Activated CD4-positive, alpha-beta T cell treated with anti-CD3 and anti-CD28 coated beads, Interleukin-2, amount 10 ng/mL, durations not matched to agents 24 days and 14 days (primary cell): ENCODE results near the gene MID1IP1. TPM values are rescaled to one million over a fixed set of nuclear protein-coding genes. Genes with fewer than 3 reads are reported as not detected.

ENCODE experiments used
- DNase-seq: peaks from one replicate; pipeline ENCODE4 v3.0.0; 2022
- H3K27ac Mint-ChIP-seq: one replicate; pipeline ENCODE4 v1.8.0; 2022; ENCODE audit warnings: mild to moderate bottlenecking, mixed read lengths
- H3K27me3 Mint-ChIP-seq: one replicate; pipeline ENCODE4 v1.8.0; 2022; ENCODE audit warnings: mixed read lengths
- H3K36me3 Mint-ChIP-seq: one replicate; pipeline ENCODE4 v1.8.0; 2022; ENCODE audit warnings: low read depth, mild to moderate bottlenecking, mixed read lengths
- H3K4me1 Mint-ChIP-seq: one replicate; pipeline ENCODE4 v1.8.0; 2021; ENCODE audit warnings: mixed read lengths
- H3K4me3 Mint-ChIP-seq: one replicate; pipeline ENCODE4 v1.8.0; 2022; ENCODE audit warnings: mild to moderate bottlenecking, moderate library complexity, mixed read lengths
- H3K9me3 Mint-ChIP-seq: one replicate; pipeline ENCODE4 v1.8.0; 2021; ENCODE audit warnings: mixed read lengths
- intact Hi-C: fragments of 100-400 bp; cut with micrococcal nuclease; formaldehyde crosslinking; loops from one replicate; pipeline ENCODE4 v1.15.1; 2023
- total RNA-seq: library from RNA; stranded (reverse); gene quantifications from 2 replicates; pipeline ENCODE4 v1.2.3, GENCODE V29; 2022

The MID1IP1 gene
- 104 and 108 TPM in 2 replicates for total RNA-seq

GRCh38 chrX:38800981-38801845 is at the start of gene MID1IP1:
Gene MID1IP1 (plus strand): TSS chrX:38801459. CDS start chrX:38804947, 3,488 bp downstream.
- peak within 1 kb of the TSS; percentile 96 for H3K4me3 Mint-ChIP-seq
- intact Hi-C loops, result loop anchor here (1.0 to 10.0 kb wide), 10 partner anchors 10 to 1934 kb away; partner anchors contain the start of genes BCOR, CXorf38 and MED14
- H3K9me3 Mint-ChIP-seq, result no peaks in the 10 kb centered on the region
- H3K36me3 Mint-ChIP-seq, result peaks cover 38% of the 10 kb centered on the region
- H3K4me1 Mint-ChIP-seq, result peaks cover 10% of the 10 kb centered on the region
- peak within 1 kb of the TSS; percentile 99 for H3K27ac Mint-ChIP-seq
- H3K27me3 Mint-ChIP-seq, result no peaks in the 10 kb centered on the region
- DNase-seq, result peak; percentile 94

DNA sequence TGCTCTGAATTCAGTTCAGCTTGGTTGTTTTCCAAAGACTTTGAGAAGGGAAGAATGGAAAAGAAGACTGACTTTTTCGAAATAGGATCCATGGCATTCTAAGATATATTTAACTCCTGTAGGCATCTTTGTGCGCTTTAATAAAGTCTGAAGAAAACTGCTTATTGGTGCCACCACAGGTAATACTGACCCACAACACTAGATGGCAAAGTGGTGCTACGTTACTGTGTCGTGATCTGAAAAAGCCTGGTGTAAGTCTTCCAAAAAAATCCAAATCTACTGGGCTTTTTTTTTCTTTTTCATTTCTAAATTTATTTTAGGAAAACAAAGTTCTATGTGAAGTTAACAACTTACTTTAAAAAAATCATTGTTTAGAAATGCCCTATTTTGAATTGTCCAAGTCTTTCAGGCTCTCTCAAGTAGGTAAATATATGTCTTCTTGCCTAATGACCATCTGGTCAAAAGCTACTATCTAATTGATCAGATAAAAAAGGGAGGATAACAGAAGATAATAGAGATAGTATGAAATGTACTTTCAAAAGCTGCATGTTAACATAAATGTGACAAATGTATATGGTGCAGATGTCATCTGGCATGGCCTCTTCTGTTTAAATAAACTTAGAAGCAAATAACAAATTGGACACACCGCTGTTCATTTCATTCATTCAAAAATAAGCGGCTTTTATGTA is 47.0 kb upstream of the MID1IP1 start:
- intact Hi-C loops, result loop anchor here (1.0 kb wide), 2 partner anchors 231 to 395 kb away; no protein-coding TSS in a partner anchor
- peak; percentile 71 for DNase-seq
- no peak overlapping the region for H3K27ac Mint-ChIP-seq
- peaks cover 2% of the 10 kb centered on the region for H3K4me1 Mint-ChIP-seq
- H3K9me3 Mint-ChIP-seq, result no peaks in the 10 kb centered on the region
- H3K4me3 Mint-ChIP-seq, result no peak overlapping the region
- no peaks in the 10 kb centered on the region for H3K36me3 Mint-ChIP-seq
- no peaks in the 10 kb centered on the region for H3K27me3 Mint-ChIP-seq

GRCh38 chrX:38754818-38755718 is 46.2 kb upstream of the MID1IP1 start:
- no peak for DNase-seq
- no peak overlapping the region for H3K4me3 Mint-ChIP-seq
- peaks cover 2% of the 10 kb centered on the region for H3K4me1 Mint-ChIP-seq
- H3K9me3 Mint-ChIP-seq, result peaks cover 4% of the 10 kb centered on the region
- intact Hi-C loops, result loop anchor here (1.0 kb wide), 2 partner anchors 230 to 394 kb away; no protein-coding TSS in a partner anchor
- no peaks in the 10 kb centered on the region for H3K36me3 Mint-ChIP-seq
- H3K27me3 Mint-ChIP-seq, result no peaks in the 10 kb centered on the region
- H3K27ac Mint-ChIP-seq, result no peak overlapping the region

GRCh38 chrX:38760883-38761282 is 40.4 kb upstream of the MID1IP1 start:
- Mint-ChIP-seq H3K4me3 (no peak overlapping the region), H3K36me3 (no peaks in the 10 kb centered on the region), H3K27ac (no peak overlapping the region), H3K9me3 (peaks cover 4% of the 10 kb centered on the region), H3K27me3 (no peaks in the 10 kb centered on the region), H3K4me1 (no peaks in the 10 kb centered on the region)
- DNase-seq, result no peak
- intact Hi-C loops, result no loop called here

- Mint-ChIP-seq H3K27me3 (no peaks in the 10 kb centered on the region), H3K4me3 (no peak overlapping the region), H3K4me1 (no peaks in the 10 kb centered on the region), H3K27ac (no peak overlapping the region), H3K36me3 (no peaks in the 10 kb centered on the region), H3K9me3 (no peaks in the 10 kb centered on the region)
- DNase-seq, result peak; percentile 54
- intact Hi-C loops, result loop anchor here (1.0 to 5.0 kb wide), 2 partner anchors 217 to 384 kb away; no protein-coding TSS in a partner anchor
Measured at GRCh38 chrX:38768079-38768478, 33.2 kb upstream of the MID1IP1 start.

DNA sequence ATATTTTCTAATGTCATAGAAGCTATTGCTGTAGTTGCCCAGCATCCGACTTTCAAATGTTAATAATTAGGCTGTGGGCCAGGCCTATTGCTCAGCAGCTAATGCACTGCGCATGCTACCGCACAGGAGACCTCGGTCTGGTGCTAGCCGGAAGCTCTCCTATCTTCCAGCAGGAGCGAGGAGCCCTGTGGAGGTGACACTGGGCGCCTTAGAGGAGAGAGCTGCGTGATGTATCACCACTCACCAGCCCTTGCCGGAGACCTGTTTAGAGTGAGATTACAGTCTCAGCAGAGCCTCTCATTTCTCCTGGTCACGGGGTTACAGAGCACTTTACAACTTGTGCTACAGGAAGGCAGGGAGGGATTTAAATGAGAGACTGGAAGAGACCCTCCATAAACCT is 31.1 kb upstream of the MID1IP1 start:
- peaks cover 2% of the 10 kb centered on the region for H3K27me3 Mint-ChIP-seq
- H3K4me1 Mint-ChIP-seq, result peaks cover 2% of the 10 kb centered on the region
- no peaks in the 10 kb centered on the region for H3K9me3 Mint-ChIP-seq
- no peak for DNase-seq
- H3K27ac Mint-ChIP-seq, result no peak overlapping the region
- intact Hi-C loops, result no loop called here
- no peaks in the 10 kb centered on the region for H3K36me3 Mint-ChIP-seq
- no peak overlapping the region for H3K4me3 Mint-ChIP-seq

GRCh38 chrX:38774249-38774648 is 27.0 kb upstream of the MID1IP1 start:
- Mint-ChIP-seq H3K4me1 (peaks cover 2% of the 10 kb centered on the region), H3K36me3 (no peaks in the 10 kb centered on the region)

GRCh38 chrX:38796946-38797345 is 4.3 kb upstream of the MID1IP1 start:
- H3K4me3 Mint-ChIP-seq, result no peak overlapping the region

More at GRCh38 chrX:38774249-38774648, 27.0 kb upstream of the MID1IP1 start:
- Mint-ChIP-seq H3K9me3 (no peaks in the 10 kb centered on the region), H3K27ac (no peak overlapping the region), H3K27me3 (peaks cover 2% of the 10 kb centered on the region), H3K4me3 (no peak overlapping the region)
- intact Hi-C loops, result no loop called here
- DNase-seq, result no peak

GRCh38 chrX:38798956-38799355 is 2.3 kb upstream of the MID1IP1 start:
- Mint-ChIP-seq H3K27me3 (no peaks in the 10 kb centered on the region), H3K4me1 (peaks cover 10% of the 10 kb centered on the region), H3K4me3 (no peak overlapping the region), H3K27ac (no peak overlapping the region), H3K36me3 (peaks cover 21% of the 10 kb centered on the region), H3K9me3 (peaks cover 3% of the 10 kb centered on the region)
- intact Hi-C loops, result no loop called here
- DNase-seq, result no peak

More at GRCh38 chrX:38796946-38797345, 4.3 kb upstream of the MID1IP1 start:
- no peak for DNase-seq
- no peak overlapping the region for H3K27ac Mint-ChIP-seq
- H3K36me3 Mint-ChIP-seq, result peaks cover 8% of the 10 kb centered on the region
- no peaks in the 10 kb centered on the region for H3K27me3 Mint-ChIP-seq
- H3K4me1 Mint-ChIP-seq, result peaks cover 8% of the 10 kb centered on the region
- H3K9me3 Mint-ChIP-seq, result peaks cover 3% of the 10 kb centered on the region
- intact Hi-C loops, result no loop called here

DNA sequence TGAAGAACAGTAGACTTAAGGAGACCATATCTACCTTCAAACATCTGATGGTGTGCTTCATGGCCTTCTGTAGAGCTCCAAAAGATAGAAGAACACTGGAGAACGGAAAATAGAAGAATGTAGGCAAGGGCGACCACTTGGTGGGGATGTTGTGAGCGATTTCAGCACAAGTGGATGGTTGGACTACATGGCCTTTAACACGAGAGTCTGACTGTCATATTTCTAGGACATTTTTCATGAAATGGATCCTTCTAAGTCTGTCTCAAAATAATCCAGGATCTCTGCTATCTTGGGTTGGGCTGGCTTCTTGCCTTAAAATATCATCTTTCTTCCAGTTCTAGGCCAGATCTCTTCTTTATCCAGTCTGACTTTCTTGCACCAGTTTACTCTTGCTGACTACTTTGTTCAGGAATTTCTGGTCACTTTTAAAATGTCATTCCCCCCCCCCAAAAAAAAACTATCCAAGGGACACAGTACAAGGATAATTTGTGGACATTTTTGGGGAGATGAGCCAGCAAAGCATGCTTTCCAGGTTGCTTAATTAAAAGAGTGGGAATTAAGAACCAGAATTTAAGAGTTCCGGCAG is 1.2 kb upstream of the MID1IP1 start:
- peaks cover 28% of the 10 kb centered on the region for H3K36me3 Mint-ChIP-seq
- no peak overlapping the region for H3K27ac Mint-ChIP-seq
- peak; percentile 60 for DNase-seq
- intact Hi-C loops, result loop anchor here (5.0 to 10.0 kb wide), 8 partner anchors 185 to 1935 kb away; partner anchors contain the start of genes BCOR, CXorf38 and MED14
- peaks cover 3% of the 10 kb centered on the region for H3K9me3 Mint-ChIP-seq
- no peak overlapping the region for H3K4me3 Mint-ChIP-seq
- peaks cover 10% of the 10 kb centered on the region for H3K4me1 Mint-ChIP-seq
- no peaks in the 10 kb centered on the region for H3K27me3 Mint-ChIP-seq

DNA sequence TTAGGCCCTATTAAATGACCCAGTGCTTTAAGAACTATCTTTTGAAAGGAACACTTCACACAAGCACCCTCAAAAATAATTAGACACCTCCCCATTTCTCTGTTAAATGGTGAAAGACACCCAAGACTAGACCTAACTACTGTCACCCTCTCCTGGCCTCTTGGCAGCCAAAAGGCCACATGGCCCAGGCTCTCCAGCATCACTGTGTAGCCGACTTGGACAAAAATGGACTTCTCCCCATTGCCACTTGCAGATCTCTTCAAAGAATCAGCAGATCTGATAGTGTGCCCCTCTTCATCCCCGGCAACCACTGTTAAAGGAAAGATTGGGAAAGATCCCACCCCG is 2.0 kb downstream of the MID1IP1 start:
- Mint-ChIP-seq H3K36me3 (peaks cover 45% of the 10 kb centered on the region), H3K9me3 (no peaks in the 10 kb centered on the region), H3K4me3 (peak overlapping the region; percentile 96), H3K4me1 (peaks cover 15% of the 10 kb centered on the region), H3K27me3 (no peaks in the 10 kb centered on the region), H3K27ac (peak overlapping the region; percentile 99)
- DNase-seq, result peak; percentile 67
- intact Hi-C loops, result loop anchor here (2.0 to 10.0 kb wide), 9 partner anchors 182 to 1932 kb away; partner anchors contain the start of genes BCOR, CXorf38 and MED14

- peaks cover 48% of the 10 kb centered on the region for H3K36me3 Mint-ChIP-seq
- H3K27me3 Mint-ChIP-seq, result no peaks in the 10 kb centered on the region
- intact Hi-C loops, result loop anchor here (1.0 to 10.0 kb wide), 10 partner anchors 181 to 1931 kb away; partner anchors contain the start of genes BCOR, CXorf38 and MED14
- H3K9me3 Mint-ChIP-seq, result no peaks in the 10 kb centered on the region
- peaks cover 16% of the 10 kb centered on the region for H3K4me1 Mint-ChIP-seq
- peak; percentile 93 for DNase-seq
- H3K4me3 Mint-ChIP-seq, result peak overlapping the region; percentile 96
- peak overlapping the region; percentile 99 for H3K27ac Mint-ChIP-seq
Measured at GRCh38 chrX:38803588-38804431, 2.6 kb downstream of the MID1IP1 start.
